Measurements from ENCODE around the gene ACAT2.
A peak's percentile ranks its signal among the peaks of the same experiment; 100 is the strongest.
"Not testable (repeated sequence)": the region's sequence is repeated elsewhere in the genome, so short reads cannot be mapped to it uniquely, and the experiment has no call there.

The ACAT2 gene

GRCh38 chr6:159761873-159762680, at the start of gene ACAT2:
TSS of gene ACAT2 (plus strand) at chr6:159762045. CDS start at chr6:159762088, 43 bp downstream.
- Histone ChIP-seq H2AFZ (ENCODE audit: low read length, unreplicated experiment) (peak within 1 kb of the TSS; percentile 78), H3K27ac (ENCODE audit: low read depth, low read length) (peak within 1 kb of the TSS; percentile 77), H3K79me2 (ENCODE audit: control insufficient read depth, insufficient read depth, low read length, unreplicated experiment) (no peaks in the 10 kb centered on the region), H3K27me3 (ENCODE audit: insufficient read depth, low read length) (no peaks in the 10 kb centered on the region), H3K36me3 (ENCODE audit: insufficient read depth, low read length) (peaks cover 12% of the 10 kb centered on the region), H3K4me1 (ENCODE audit: control insufficient read depth, insufficient read depth, low read length, unreplicated experiment) (peaks cover 36% of the 10 kb centered on the region), H3K4me3 (ENCODE audit: low read depth, low read length) (peak within 1 kb of the TSS; percentile 80)

GRCh38 chr6:159712389-159712788, 49.5 kb upstream of the ACAT2 start:
- H3K27ac ChIP-seq (ENCODE audit: low read depth, low read length); H3K27me3 ChIP-seq (ENCODE audit: insufficient read depth, low read length); H3K36me3 ChIP-seq (ENCODE audit: insufficient read depth, low read length); H3K79me2 ChIP-seq (ENCODE audit: control insufficient read depth, insufficient read depth, low read length, unreplicated experiment); H2AFZ ChIP-seq (ENCODE audit: low read length, unreplicated experiment); H3K4me3 ChIP-seq (ENCODE audit: low read depth, low read length): not testable (repeated sequence)
- peaks cover 29% of the 10 kb centered on the region for H3K4me1 ChIP-seq (ENCODE audit: control insufficient read depth, insufficient read depth, low read length, unreplicated experiment)

- no peak overlapping the region for H2AFZ ChIP-seq (ENCODE audit: low read length, unreplicated experiment)
Observed at GRCh38 chr6:159713984-159714383, 47.9 kb upstream of the ACAT2 start.

GRCh38 chr6:159714404-159714803, 47.4 kb upstream of the ACAT2 start:
- Histone ChIP-seq H3K27ac (ENCODE audit: low read depth, low read length) (peak overlapping the region; percentile 98; the same call in 1 of the 2 replicates), H3K36me3 (ENCODE audit: insufficient read depth, low read length) (0 out of 2 replicates have a peak, but pooled peaks cover 5% of the 10 kb centered on the region), H3K79me2 (ENCODE audit: control insufficient read depth, insufficient read depth, low read length, unreplicated experiment) (peaks cover 10% of the 10 kb centered on the region), H3K4me1 (ENCODE audit: control insufficient read depth, insufficient read depth, low read length, unreplicated experiment) (peaks cover 43% of the 10 kb centered on the region), H3K27me3 (ENCODE audit: insufficient read depth, low read length) (no peaks in the 10 kb centered on the region), H3K4me3 (ENCODE audit: low read depth, low read length) (no peak overlapping the region), H2AFZ (ENCODE audit: low read length, unreplicated experiment) (no peak overlapping the region)

More at GRCh38 chr6:159713984-159714383, 47.9 kb upstream of the ACAT2 start:
- peaks cover 43% of the 10 kb centered on the region for H3K4me1 ChIP-seq (ENCODE audit: control insufficient read depth, insufficient read depth, low read length, unreplicated experiment)
- H3K79me2 ChIP-seq (ENCODE audit: control insufficient read depth, insufficient read depth, low read length, unreplicated experiment), result peaks cover 10% of the 10 kb centered on the region
- no peaks in the 10 kb centered on the region for H3K27me3 ChIP-seq (ENCODE audit: insufficient read depth, low read length)
- no peak overlapping the region for H3K4me3 ChIP-seq (ENCODE audit: low read depth, low read length)
- no peak overlapping the region for H3K27ac ChIP-seq (ENCODE audit: low read depth, low read length)
- H3K36me3 ChIP-seq (ENCODE audit: insufficient read depth, low read length), result 0 out of 2 replicates have a peak, but pooled peaks cover 5% of the 10 kb centered on the region

- H3K79me2 ChIP-seq (ENCODE audit: control insufficient read depth, insufficient read depth, low read length, unreplicated experiment), result peaks cover 10% of the 10 kb centered on the region
- H3K4me1 ChIP-seq (ENCODE audit: control insufficient read depth, insufficient read depth, low read length, unreplicated experiment), result peaks cover 43% of the 10 kb centered on the region
- peak overlapping the region; percentile 98 for H3K27ac ChIP-seq (ENCODE audit: low read depth, low read length)
- no peak overlapping the region for H2AFZ ChIP-seq (ENCODE audit: low read length, unreplicated experiment)
- no peak overlapping the region for H3K4me3 ChIP-seq (ENCODE audit: low read depth, low read length)
- 0 out of 2 replicates have a peak, but pooled peaks cover 5% of the 10 kb centered on the region for H3K36me3 ChIP-seq (ENCODE audit: insufficient read depth, low read length)
- H3K27me3 ChIP-seq (ENCODE audit: insufficient read depth, low read length), result no peaks in the 10 kb centered on the region
Observed at GRCh38 chr6:159715166-159715565, 46.7 kb upstream of the ACAT2 start.

- H2AFZ ChIP-seq (ENCODE audit: low read length, unreplicated experiment), result no peak overlapping the region
- 0 out of 2 replicates have a peak, but pooled peaks cover 5% of the 10 kb centered on the region for H3K36me3 ChIP-seq (ENCODE audit: insufficient read depth, low read length)
- peak overlapping the region; percentile 55 for H3K4me3 ChIP-seq (ENCODE audit: low read depth, low read length)
- H3K4me1 ChIP-seq (ENCODE audit: control insufficient read depth, insufficient read depth, low read length, unreplicated experiment), result peaks cover 43% of the 10 kb centered on the region
- H3K79me2 ChIP-seq (ENCODE audit: control insufficient read depth, insufficient read depth, low read length, unreplicated experiment), result peaks cover 14% of the 10 kb centered on the region
- H3K27ac ChIP-seq (ENCODE audit: low read depth, low read length), result peak overlapping the region; percentile 98
- H3K27me3 ChIP-seq (ENCODE audit: insufficient read depth, low read length), result no peaks in the 10 kb centered on the region
Observed at GRCh38 chr6:159715605-159716004, 46.2 kb upstream of the ACAT2 start.

- H2AFZ ChIP-seq (ENCODE audit: low read length, unreplicated experiment), result peak overlapping the region; percentile 4
- no peaks in the 10 kb centered on the region for H3K27me3 ChIP-seq (ENCODE audit: insufficient read depth, low read length)
- peak overlapping the region; percentile 55 for H3K4me3 ChIP-seq (ENCODE audit: low read depth, low read length)
- H3K79me2 ChIP-seq (ENCODE audit: control insufficient read depth, insufficient read depth, low read length, unreplicated experiment), result peaks cover 14% of the 10 kb centered on the region
- 0 out of 2 replicates have a peak, but pooled peaks cover 5% of the 10 kb centered on the region for H3K36me3 ChIP-seq (ENCODE audit: insufficient read depth, low read length)
- peaks cover 43% of the 10 kb centered on the region for H3K4me1 ChIP-seq (ENCODE audit: control insufficient read depth, insufficient read depth, low read length, unreplicated experiment)
- H3K27ac ChIP-seq (ENCODE audit: low read depth, low read length), result peak overlapping the region; percentile 98
Observed at GRCh38 chr6:159716247-159717096, 45.4 kb upstream of the ACAT2 start.

GRCh38 chr6:159718634-159719033, 43.2 kb upstream of the ACAT2 start:
- H3K27ac ChIP-seq (ENCODE audit: low read depth, low read length), result peak overlapping the region; percentile 50; the same call in 1 of the 2 replicates
- peaks cover 43% of the 10 kb centered on the region for H3K4me1 ChIP-seq (ENCODE audit: control insufficient read depth, insufficient read depth, low read length, unreplicated experiment)
- H3K79me2 ChIP-seq (ENCODE audit: control insufficient read depth, insufficient read depth, low read length, unreplicated experiment), result peaks cover 27% of the 10 kb centered on the region
- H3K36me3 ChIP-seq (ENCODE audit: insufficient read depth, low read length), result 0 out of 2 replicates have a peak, but pooled peaks cover 5% of the 10 kb centered on the region
- H3K27me3 ChIP-seq (ENCODE audit: insufficient read depth, low read length), result no peaks in the 10 kb centered on the region
- H3K4me3 ChIP-seq (ENCODE audit: low read depth, low read length), result no peak overlapping the region
- no peak overlapping the region for H2AFZ ChIP-seq (ENCODE audit: low read length, unreplicated experiment)

GRCh38 chr6:159719287-159719686, 42.6 kb upstream of the ACAT2 start:
- peaks cover 29% of the 10 kb centered on the region for H3K79me2 ChIP-seq (ENCODE audit: control insufficient read depth, insufficient read depth, low read length, unreplicated experiment)
- peaks cover 44% of the 10 kb centered on the region for H3K4me1 ChIP-seq (ENCODE audit: control insufficient read depth, insufficient read depth, low read length, unreplicated experiment)
- H3K27me3 ChIP-seq (ENCODE audit: insufficient read depth, low read length), result no peaks in the 10 kb centered on the region
- H3K36me3 ChIP-seq (ENCODE audit: insufficient read depth, low read length), result 0 out of 2 replicates have a peak, but pooled peaks cover 5% of the 10 kb centered on the region
- no peak overlapping the region for H3K27ac ChIP-seq (ENCODE audit: low read depth, low read length)
- no peak overlapping the region for H2AFZ ChIP-seq (ENCODE audit: low read length, unreplicated experiment)
- H3K4me3 ChIP-seq (ENCODE audit: low read depth, low read length), result no peak overlapping the region

- Histone ChIP-seq H3K36me3 (ENCODE audit: insufficient read depth, low read length) (no peaks in the 10 kb centered on the region), H3K79me2 (ENCODE audit: control insufficient read depth, insufficient read depth, low read length, unreplicated experiment) (peaks cover 37% of the 10 kb centered on the region), H3K4me1 (ENCODE audit: control insufficient read depth, insufficient read depth, low read length, unreplicated experiment) (peaks cover 33% of the 10 kb centered on the region), H2AFZ (ENCODE audit: low read length, unreplicated experiment) (no peak overlapping the region), H3K27me3 (ENCODE audit: insufficient read depth, low read length) (no peaks in the 10 kb centered on the region), H3K27ac (ENCODE audit: low read depth, low read length) (no peak overlapping the region), H3K4me3 (ENCODE audit: low read depth, low read length) (no peak overlapping the region)
Observed at GRCh38 chr6:159720708-159721107, 41.1 kb upstream of the ACAT2 start.
